T1000 (cell line): ENCODE measurements around the gene HSPH1.
"Not testable (repeated sequence)": the region's sequence is repeated elsewhere in the genome, so short reads cannot be mapped to it uniquely, and the experiment has no call there.

Experiments used
- DNase-seq: peaks from one replicate; lab custom pipeline; 2025; ENCODE audit warnings: mixed read lengths; lab: John Stamatoyannopoulos, UW

HSPH1 gene

DNA sequence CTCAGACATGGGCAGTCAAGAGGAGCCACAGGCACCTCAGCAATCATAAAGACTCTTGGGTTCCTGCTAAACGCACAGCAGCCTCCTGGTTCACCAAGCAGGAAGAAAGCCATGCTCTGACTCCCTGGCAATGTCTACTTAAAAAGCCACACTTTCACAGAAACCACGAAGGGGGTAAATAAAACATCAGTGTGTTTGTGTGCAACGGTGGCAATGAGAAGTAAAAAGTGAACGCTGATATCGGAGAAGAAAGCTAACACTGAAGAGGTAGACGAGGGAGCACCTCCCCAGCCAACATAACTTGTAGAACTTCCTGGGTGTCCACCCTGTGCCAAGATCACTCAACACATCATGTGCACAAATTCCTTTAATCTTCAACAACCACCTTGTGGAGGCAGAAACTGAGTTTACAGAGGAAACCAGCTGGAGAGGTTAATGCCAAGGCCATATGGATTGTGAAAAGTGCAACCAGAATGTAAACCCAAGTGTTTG, 30.2 kb downstream of the HSPH1 start:
- no peak for DNase-seq

DNA sequence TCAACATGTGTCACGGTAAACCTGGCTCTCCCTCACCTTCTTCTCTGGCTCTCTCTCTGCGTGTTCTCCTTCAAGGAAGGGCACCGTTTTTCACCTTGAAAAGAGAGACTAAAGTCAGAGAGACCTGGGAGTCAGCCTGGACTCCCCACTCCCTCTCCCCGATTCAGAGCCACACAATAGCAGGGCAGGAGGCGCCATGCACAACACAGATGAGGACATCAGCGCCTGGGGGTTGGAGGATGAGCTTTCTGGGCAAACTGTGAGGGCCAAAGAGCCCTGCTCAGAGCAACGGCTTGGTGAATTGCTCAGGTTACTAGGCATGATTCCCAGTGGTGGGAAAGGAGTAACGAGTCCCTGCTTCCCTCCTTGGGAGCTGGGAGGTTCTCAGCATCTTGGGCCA, 32.3 kb downstream of the HSPH1 start:
- DNase-seq = no peak

DNA sequence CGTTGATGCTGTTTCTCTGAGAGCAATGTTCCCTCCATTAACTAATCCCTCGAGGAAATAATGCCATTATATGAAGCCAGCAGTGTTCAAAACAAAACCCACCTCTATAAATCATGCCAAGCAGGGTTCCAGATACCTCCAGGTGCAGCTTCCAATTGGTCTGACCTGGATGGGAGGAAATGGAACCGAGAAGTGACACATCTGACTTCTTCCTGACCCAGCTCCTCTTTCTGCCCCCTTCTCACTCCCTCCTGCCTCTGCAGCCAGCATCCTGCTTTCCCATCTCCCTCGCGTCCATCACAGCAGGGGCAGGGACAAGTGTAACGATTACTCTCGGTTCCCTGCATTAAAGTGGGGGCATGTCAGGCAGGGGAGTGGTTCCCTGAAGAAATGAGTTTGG, 37.5 kb downstream of the HSPH1 start:
- no peak for DNase-seq

DNA sequence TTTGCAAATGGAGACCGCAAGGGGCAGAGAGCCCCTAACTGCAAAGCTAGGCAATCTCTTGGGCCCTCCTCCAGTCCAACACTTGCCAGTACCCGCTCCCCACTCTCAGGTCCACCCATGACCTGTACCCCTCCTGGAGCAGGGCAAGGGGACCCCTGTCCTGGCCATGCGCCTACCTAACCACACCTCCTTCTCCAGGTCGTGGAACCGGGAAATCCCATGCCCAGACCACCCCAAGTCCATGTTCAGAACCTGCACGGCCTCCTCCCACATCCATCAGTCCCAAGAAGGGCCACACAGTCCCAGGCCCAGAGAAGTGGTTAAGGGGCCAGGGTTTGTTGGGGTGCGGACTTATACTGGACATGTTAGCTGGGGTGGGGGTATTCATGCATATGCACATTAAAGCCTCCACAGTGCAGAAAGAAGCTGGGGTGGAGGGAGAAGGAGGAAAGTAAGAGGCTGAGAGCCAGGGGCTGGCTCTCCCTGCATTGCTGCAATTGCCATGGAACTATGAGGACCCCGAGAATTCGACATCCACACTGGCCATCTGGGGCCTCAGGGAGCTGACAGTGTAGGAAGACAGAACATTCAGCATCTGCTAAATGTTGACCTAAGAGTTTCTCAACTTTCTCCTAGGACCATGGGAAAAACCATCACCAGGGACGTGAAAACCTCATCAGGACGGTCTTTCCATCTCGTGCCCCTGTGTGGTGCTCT, 39.0 kb downstream of the HSPH1 start:
- no peak for DNase-seq

DNA sequence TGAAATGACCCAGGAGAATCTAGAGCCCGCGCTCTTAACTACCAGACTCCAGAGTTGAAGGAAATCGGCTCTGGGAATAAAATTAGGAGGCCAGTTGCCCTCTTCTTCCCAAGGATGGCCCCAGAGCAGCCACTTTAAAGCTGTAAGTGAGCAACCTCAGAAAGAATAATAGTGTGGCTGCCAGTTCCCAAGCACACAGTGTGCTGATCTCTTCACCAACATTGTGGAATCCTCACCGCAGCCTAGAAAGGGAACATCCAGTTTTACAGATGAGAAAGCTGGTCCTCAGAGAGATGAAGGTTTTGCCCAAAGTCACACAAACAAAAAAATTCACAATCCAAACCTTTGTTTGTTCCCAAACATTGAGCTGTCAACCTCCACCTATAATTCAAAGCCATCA, 39.6 kb downstream of the HSPH1 start:
- no peak for DNase-seq

DNA sequence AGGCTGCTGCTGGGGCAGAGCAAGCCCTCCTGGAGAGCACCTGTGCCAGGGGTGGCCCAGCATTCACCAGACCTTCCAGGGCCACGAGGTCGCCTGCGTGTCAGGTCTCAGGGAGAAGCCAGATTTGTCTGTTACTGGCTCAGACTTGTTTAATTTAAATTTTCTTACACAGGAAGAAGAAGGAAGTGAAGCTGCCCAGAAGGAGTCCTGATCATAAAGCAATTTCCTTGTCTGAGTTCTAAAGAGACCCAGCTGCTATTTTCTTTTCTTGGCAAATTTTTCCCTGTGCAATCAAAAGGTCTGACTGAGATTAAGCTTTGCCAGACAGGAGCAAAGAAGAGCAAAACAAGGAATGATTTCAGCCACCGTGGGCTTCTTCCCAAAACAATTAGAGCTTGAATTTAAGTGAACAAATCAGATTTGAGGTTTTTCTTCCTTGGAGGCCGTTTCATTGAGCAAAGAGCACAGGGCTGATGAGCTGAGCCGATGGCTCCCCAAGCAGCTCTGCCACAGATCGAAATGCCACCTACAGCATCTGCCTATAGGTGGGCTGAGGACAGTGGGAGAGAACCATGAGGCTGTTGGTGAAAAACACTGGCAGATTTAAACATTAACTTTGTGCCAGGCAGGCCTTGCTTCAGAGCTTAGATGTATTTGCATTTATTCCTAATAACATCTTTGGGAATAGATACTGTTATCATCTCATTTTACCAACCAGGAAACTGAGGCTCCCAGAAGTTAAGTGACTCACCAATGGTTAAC, 40.1 kb downstream of the HSPH1 start:
- DNase-seq = no peak

DNA sequence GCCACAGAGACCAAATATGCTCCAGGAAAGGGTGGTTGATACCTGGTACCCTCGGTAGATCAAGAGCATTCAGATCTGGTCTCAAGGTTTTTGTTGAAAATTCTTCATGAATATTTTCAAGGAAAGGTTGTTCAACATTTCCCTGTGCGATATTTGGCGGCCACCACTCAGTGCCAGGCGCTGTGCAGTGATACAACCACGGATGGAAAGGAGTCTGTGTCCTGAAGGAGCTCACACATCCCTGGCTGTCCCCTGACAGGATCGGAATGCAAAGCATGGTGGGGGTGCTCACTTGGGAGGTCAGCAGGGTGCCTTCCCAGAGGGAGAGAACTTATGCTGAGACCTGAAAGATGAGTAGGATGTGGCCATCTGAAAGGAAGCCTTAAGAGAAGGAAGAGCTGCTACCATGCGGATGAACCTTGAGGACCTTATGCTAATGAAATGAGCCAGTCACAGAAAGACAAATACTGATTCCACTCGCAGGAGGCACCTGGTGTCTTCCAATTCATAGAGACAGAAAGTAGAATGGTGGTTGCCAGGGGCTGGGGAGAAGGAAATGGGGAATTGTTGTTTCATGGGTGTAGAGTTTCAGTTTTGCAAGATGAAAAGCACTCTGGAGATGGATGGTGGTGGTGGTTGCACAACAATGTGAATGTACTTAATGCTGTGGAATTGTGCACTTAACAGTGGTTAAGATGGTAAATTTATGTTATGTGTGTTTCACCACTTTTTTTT, 41.6 kb downstream of the HSPH1 start:
- DNase-seq = no peak

DNA sequence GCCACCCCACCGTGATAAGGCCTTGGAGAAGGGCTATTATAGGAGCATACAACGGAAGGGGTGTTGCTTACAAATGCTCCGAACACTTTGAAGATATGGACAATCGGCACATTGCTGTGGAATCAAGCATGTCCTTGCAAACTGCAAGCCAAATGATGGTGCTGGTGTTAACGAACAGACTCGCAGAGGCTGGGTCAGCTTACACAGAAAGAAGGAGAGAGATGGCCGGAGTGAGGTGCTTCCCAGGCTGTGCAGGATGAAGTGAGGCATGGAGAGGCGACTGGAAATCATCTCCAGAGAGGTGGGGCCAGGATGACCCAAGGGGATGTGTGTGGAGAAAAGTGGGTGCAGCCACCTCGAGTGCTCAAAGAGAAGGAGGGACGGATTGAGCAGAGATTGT, 42.2 kb downstream of the HSPH1 start:
- DNase-seq = no peak

DNA sequence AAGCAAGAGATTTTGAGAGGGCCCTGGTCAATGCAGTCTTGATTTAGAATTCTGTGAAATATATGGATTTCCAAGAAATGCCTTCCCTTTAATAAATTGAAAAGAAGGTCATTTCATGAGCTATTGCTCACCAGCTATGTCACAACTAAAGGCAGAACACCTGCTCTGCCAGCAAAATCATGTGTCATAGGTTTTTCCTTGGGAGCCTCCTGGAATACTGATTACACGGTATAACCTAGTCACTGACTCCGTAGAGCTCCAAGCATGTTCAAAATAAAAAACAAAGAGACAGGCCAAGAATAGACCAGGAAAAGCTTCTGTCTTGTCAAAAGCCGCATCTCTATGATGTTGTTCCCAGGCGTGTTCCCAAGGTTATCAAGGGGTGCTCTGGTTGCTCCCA, 45.5 kb downstream of the HSPH1 start:
- DNase-seq = no peak

DNA sequence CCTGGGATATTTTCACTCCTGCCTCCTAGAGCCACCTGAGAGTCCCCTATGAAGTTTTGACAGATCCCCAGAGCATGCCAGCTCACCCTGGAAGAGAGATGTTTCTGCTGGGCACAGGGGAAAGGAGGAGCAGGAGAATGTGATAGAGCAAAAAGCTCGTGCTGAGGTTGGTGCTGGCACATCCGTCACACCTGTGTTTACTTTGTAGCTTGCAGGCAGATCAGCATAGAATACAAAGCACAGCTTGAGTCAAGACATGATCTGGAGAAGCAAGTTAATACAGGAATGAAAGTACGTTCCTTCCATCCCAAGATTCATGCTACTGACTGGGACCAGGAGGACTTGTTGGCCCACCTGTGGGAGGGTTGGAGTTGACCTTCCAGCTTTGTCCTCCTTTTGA, 46.1 kb downstream of the HSPH1 start:
- DNase-seq = no peak

DNA sequence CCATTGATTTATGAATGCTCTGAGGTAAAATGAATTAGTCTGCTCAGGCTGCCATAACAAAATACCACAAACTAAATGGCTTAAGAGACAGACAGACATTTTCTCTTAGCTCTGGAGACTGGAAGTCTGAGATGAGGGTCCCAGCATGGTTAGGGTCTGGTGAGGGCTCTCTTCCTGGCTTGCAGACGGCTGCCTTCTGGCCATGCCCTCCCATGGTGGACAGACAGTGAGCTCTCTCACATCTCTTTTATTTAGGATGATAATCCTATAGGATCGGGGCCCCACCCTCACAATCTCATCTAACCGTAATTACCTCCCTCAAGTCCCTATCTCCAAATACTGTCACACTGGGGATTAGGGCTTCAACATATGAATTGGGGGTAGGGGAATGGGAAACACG, 47.1 kb downstream of the HSPH1 start:
- DNase-seq = no peak

DNA sequence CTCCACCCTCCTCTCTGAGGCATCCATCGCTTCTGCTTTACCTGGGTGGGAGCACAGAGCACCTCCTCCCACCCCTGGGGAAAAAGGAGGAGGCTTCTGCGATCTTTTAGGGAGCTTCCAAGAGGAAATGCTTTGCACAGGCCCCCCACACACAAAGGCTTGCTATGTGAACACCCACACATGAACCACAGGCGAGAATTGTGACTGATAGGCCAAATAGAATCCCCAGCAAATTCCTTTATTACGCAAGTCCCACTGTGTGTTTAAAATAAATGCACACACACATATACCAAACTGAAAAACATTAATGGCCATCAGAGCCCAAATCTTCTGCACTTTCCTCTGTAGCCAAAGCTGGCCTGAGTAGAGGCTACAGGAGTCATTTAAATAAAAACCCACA, 50.6 kb downstream of the HSPH1 start:
- no peak for DNase-seq

DNA sequence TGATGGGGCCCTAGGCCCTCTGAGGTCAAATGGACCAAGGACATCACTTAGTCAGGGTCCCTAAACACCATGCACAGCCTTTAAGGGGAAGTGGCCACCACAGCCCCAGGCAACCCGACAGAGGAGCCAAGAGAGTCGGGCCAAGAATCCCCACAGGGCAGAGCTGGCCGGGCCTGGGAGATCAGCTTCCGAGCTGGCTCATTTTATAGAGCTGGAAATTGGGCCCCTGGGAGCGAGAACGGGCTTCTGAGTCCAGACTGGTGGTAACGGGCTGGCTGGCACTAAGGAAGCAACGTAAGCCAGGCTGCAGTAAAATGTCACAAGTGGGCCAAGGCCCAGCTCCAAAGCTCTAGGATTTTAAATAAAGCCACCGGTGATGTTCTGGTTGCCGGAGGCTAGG, 51.1 kb downstream of the HSPH1 start:
- peak; percentile 9 for DNase-seq

DNA sequence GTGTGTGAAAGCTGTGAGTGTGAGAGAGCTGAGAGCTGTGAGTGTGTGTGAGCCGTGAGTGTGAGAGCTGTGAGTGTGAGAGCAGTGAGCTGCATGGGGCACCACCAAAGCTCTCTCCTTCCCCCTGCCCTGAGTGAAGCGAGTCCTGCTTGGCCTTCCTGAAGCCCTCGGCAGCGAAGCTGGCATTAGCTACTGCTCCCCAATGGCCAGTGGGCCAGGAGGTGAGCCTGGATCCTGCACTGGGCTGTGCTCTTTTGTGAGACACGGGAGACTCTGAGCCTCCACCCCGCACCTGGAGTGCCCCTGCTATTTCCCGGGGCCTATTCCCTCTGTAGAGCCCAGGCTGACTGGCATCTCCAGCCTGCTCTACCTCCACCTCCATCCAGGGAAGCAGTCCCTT, 51.5 kb downstream of the HSPH1 start:
- no peak for DNase-seq

DNA sequence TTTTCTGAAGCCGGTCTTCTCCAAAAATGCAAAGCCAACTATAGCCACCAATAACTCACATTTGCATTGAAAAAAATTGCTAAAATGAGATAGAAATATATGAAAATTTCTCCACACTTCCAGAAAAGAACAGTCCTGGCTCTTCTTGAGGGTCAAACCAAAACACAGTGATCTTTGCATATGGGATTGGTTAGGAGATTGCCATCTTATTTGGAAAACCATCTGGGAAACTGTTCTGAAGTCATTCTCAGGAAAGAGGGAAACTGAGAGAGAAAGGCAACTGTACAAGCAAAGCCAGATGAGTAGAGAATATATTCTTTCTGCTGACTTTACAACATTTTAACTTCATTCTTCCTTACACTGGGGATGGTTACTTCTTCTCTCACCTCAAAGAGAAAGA, 54.6 kb downstream of the HSPH1 start:
- no peak for DNase-seq

DNA sequence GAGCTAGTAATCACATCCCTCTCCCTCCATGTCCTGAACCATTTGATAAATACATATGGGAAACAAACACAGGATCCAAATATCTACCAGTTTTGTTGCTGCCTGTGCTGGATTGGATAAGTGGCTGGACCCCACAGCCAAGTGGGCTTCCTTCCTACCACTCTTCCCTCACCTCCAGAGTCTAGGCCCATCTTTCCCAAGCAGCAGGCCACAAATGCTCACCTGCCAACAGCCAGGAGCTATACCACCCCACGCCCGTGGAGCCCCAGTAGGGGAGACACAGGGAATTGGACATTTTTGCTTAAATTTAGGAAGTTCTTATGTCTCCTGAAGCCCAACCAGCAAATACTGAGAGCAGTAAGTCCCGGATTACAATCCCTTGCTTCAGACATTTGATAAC, 55.8 kb downstream of the HSPH1 start:
- DNase-seq = no peak

DNA sequence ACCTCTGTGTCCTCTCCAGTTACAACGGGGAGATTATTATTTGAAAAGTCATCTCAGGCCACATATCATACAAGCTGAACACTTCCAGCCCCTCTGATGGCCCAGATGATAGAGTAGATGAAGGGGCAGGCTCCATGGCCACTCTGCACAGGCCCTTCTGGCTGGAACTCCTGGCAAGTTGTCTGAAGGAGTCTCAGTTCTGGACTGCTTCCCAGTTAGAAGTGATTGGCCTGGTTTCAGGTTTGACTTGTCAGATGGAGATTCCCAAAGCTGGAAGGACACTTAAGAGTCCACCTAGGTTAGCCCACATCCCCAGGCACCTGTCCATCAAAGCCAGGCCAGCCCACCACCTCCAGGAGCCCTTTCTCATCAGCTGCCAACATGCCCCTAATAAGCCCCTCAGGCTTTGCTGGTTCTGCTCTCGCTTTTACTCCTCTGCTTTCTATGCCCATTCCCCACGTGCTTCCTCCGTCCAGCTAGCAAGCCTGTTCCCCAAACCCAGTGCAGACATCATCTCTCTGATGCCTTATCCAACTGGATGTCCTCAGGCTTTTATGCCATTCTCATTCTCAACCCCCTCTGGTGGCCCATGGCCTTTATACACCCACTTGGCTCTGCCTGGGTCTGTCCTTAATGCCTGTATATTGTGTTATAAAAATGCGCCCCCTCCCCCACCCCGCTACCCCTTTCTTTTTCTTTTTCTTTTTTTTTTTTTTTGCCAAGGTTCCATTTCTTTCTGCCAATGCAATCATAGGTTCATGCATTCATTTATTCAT, 56.5 kb downstream of the HSPH1 start:
- DNase-seq = no peak

DNA sequence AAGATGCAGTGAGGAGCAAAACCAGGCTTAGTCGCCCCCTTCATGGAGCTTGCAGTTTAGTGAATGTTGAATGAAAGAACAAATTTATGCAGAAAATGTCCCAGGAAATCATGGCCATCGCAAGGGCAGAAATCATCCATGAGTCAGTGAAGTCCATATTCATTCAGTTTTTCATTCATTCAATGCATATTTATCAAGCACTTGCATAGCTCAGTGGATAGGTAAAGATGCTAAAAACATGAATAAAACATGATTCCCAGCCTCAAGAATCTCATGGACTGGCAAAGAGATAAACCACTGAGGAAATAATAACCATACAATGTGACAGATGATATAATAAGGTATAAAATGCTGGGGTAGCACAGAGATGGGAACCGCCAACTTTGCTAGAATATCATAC, 58.8 kb downstream of the HSPH1 start:
- DNase-seq = no peak

DNA sequence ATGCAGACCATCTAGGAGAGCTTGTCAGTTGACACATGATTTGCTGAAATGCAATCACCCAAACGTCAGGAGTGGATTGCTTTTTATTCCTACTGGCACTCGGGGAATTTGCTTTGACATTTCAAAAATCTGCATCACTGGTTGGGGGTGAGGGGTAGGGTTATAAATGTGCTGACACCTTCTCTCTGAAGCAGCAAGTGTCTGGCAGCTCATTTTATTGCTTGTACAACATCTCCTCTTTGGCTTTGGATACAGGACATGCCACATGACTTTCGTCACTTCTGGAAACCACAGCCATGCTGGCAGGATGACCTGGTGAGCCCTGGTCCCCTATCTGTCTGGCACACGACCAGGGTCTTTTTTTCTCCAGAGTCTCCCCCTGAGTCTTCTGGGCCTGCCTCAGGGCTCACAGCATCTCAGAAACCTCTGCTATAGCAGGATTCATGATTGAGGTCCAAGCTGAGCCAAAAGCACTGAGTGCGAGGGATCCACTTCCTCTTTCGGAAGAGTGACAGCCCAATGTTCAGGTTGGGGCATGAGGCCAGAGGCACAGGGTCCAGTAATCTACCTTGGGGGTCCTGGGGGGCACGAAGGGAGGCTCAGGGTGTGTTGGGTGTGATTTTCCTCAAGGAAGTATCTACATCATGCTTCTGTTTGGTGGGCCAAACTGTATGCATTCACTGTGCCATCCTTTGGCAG, 60.1 kb downstream of the HSPH1 start:
- DNase-seq = no peak

DNA sequence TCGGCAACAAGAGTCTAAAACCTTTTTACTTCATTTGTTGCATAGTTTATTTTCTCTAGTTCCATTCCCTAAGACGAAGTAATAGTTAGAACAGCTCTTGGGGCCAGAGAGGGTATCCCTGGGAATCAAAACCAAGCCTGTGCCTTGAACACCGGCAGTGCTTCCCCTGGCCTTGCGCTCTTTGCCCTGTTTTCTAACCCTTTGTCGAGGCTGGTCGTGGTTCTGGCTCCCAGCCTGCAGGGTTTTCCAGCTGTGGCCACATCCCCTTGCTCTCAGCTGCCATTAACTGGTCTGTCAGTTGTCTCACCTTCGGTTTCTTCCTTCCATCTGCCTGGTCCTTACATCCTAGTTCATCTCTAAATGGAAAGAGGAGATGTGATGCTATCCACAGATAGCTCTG, 61.0 kb downstream of the HSPH1 start:
- no peak for DNase-seq

DNA sequence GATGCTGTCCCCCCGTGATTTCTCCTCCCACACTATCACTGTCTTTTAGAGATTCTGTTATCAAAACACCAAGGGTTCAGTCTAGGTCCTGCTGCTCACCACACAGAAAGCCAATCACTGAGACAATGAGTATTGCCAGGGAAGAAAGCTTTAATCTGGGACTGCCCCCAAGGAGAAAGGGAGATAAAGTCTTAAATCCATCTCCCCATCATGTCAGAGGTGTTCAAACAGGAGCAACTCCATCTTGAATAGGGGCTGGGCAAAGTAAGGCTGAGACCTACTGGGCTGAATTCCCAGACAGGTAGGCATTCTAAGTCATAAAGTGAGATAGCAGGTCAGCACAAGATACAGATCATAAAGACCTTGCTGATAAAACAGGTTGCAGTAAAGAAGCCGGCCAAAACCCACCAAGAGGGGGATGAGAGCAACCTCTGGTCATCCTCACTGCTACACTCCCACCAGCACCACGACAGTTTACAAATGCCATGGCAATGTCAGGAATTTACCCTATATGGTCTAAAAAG, 63.7 kb downstream of the HSPH1 start:
- DNase-seq = not testable (repeated sequence)
